Epithelial cell of esophagus (primary cell): ENCODE results near the gene PCDHA8.
A peak's percentile ranks its signal among the peaks of the same experiment; 100 is the strongest.
"Not testable (repeated sequence)": the region's sequence is repeated elsewhere in the genome, so short reads cannot be mapped to it uniquely, and the experiment has no call there.

ENCODE experiments used
- DNase-seq: peaks from one replicate; pipeline ENCODE4 v3.0.0; 2010; ENCODE audit warnings: low read depth
- H3K4me3 ChIP-seq: 2 replicates; pipeline ENCODE4 v1.5.1; 2011; ENCODE audit warnings: mild to moderate bottlenecking, low read length, control low read depth
- TF ChIP-seq, protein P1 (sequence below): IDR thresholded peaks from 2 replicates; pipeline ENCODE4 v1.5.1; 2011; ENCODE audit warnings: low read depth, mild to moderate bottlenecking, low read length, control low read depth, inconsistent platforms; ENCODE audit not compliant: insufficient read depth; ENCODE audit errors: missing control alignments

PCDHA8 gene

GRCh38 chr5:140875085-140876065 is 34.4 kb downstream of the PCDHA8 start, which contains the start of gene PCDHA12:
PCDHA12 (plus strand) TSS chr5:140875308; CDS start chr5:140875473, 165 bp downstream.
- no peak within 1 kb of the TSS for H3K4me3 ChIP-seq
- DNase-seq, result no peak
- TF ChIP-seq, protein P1, sequence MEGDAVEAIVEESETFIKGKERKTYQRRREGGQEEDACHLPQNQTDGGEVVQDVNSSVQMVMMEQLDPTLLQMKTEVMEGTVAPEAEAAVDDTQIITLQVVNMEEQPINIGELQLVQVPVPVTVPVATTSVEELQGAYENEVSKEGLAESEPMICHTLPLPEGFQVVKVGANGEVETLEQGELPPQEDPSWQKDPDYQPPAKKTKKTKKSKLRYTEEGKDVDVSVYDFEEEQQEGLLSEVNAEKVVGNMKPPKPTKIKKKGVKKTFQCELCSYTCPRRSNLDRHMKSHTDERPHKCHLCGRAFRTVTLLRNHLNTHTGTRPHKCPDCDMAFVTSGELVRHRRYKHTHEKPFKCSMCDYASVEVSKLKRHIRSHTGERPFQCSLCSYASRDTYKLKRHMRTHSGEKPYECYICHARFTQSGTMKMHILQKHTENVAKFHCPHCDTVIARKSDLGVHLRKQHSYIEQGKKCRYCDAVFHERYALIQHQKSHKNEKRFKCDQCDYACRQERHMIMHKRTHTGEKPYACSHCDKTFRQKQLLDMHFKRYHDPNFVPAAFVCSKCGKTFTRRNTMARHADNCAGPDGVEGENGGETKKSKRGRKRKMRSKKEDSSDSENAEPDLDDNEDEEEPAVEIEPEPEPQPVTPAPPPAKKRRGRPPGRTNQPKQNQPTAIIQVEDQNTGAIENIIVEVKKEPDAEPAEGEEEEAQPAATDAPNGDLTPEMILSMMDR, result no peak

DNA sequence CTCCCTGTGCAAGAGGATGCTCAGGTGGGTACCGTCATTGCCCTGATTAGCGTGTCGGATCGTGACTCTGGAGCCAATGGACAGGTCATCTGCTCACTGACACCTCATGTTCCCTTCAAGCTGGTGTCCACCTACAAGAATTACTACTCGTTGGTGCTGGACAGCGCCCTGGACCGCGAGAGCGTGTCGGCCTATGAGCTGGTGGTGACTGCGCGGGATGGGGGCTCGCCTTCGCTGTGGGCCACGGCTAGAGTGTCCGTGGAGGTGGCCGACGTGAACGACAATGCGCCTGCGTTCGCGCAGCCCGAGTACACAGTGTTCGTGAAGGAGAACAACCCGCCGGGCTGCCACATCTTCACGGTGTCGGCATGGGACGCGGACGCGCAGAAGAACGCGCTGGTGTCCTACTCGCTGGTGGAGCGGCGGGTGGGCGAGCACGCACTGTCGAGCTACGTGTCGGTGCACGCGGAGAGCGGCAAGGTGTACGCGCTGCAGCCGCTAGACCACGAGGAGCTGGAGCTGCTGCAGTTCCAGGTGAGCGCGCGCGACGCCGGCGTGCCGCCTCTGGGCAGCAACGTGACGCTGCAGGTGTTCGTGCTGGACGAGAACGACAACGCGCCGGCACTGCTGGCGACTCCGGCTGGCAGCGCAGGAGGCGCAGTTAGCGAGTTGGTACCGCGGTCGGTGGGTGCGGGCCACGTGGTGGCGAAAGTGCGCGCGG is 35.7 kb downstream of the PCDHA8 start:
- not testable (repeated sequence) for H3K4me3 ChIP-seq, DNase-seq

GRCh38 chr5:140877262-140877581 is 36.2 kb downstream of the PCDHA8 start:
- H3K4me3 ChIP-seq, result no peak overlapping the region
- TF ChIP-seq, protein P1, result no peak
- no peak for DNase-seq

- DNase-seq, result peak; percentile 39
- TF ChIP-seq, protein P1, result peak; percentile 22
Measured at GRCh38 chr5:140881889-140882590, 41.1 kb downstream of the PCDHA8 start, which contains the start of gene PCDHA13. PCDHA13 (plus strand) TSS chr5:140882124; CDS start chr5:140882269, 145 bp downstream.

DNA sequence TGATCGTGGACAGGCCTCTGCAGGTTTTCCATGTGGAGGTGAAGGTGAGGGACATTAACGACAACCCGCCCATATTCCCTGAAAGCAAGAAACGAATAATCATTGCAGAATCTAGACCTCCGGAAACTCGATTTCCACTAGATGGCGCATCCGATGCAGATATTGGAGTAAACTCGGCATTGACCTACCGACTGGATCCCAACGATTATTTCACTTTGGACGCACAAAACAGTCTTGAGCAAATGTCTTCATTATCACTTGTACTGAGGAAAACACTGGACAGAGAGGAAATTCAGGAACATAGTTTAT is 41.6 kb downstream of the PCDHA8 start:
- DNase-seq, result peak; percentile 4
- H3K4me3 ChIP-seq, result no peak overlapping the region
- TF ChIP-seq, protein P1, result no peak

More at GRCh38 chr5:140881889-140882590, 41.1 kb downstream of the PCDHA8 start, which contains the start of gene PCDHA13:
- H3K4me3 ChIP-seq, result no peak within 1 kb of the TSS

DNA sequence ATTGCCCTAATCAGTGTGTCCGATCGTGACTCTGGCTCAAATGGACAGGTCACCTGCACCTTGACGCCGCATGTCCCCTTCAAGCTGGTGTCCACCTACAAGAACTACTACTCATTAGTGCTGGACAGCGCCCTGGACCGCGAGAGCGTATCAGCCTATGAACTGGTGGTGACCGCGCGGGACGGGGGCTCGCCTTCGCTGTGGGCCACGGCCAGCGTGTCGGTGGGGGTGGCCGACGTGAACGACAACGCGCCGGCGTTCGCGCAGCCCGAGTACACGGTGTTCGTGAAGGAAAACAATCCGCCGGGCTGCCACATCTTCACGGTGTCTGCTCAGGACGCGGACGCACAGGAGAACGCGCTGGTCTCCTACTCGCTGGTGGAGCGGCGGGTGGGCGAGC is 42.4 kb downstream of the PCDHA8 start:
- TF ChIP-seq, protein P1, result no peak
- DNase-seq, result no peak
- no peak overlapping the region for H3K4me3 ChIP-seq
